SU-DHL-6 (cell line): ENCODE measurements around the gene LAPTM4A.

Experiments used
- H2AFZ ChIP-seq: fragments of 200-600 bp; sonication (generic); 2 replicates; pipeline ENCODE4 v1.6.1; 2014; ENCODE audit warnings: low read depth, mild to moderate bottlenecking, moderate library complexity, mixed read lengths, antibody characterized with exemption, low read length; ENCODE audit not compliant: severe bottlenecking
- H3F3A ChIP-seq: fragments of 200-600 bp; shearing (Covaris generic); 2 replicates; pipeline ENCODE4 v1.6.0; 2016; ENCODE audit warnings: antibody characterized with exemption, mild to moderate bottlenecking; ENCODE audit not compliant: insufficient read depth
- H3K27ac ChIP-seq: fragments of 200-600 bp; sonication (generic); 2 replicates; pipeline ENCODE4 v1.5.1; 2016; ENCODE audit warnings: low read depth, mild to moderate bottlenecking, low read length, moderate library complexity, mixed read lengths
- H3K27me3 ChIP-seq: fragments of 200-600 bp; sonication (generic), shearing (Covaris generic); 2 replicates; pipeline ENCODE4 v1.6.0; 2014; ENCODE audit warnings: mild to moderate bottlenecking, low read length
- H3K36me3 ChIP-seq: fragments of 200-600 bp; sonication (generic); 2 replicates; pipeline ENCODE4 v1.6.1; 2014; ENCODE audit warnings: mild to moderate bottlenecking, low read length, mixed read lengths
- H3K4me2 ChIP-seq: fragments of 300-600, 200-600 bp; shearing (Covaris generic), sonication (generic); 2 replicates; pipeline ENCODE4 v1.6.0; 2014; ENCODE audit warnings: low read length, low read depth, mild to moderate bottlenecking; ENCODE audit not compliant: poor library complexity, severe bottlenecking
- H3K4me3 ChIP-seq: fragments of 200-600 bp; sonication (generic); 2 replicates; pipeline ENCODE4 v1.5.1; 2014; ENCODE audit warnings: antibody characterized with exemption, low read length, mild to moderate bottlenecking, mixed read lengths; ENCODE audit not compliant: insufficient read depth, poor library complexity, severe bottlenecking
- H3K79me2 ChIP-seq: fragments of 200-600 bp; sonication (generic); 2 replicates; pipeline ENCODE4 v1.6.1; 2014; ENCODE audit warnings: mild to moderate bottlenecking, low read length, moderate library complexity; ENCODE audit not compliant: insufficient read depth
- H3K9ac ChIP-seq: fragments of 200-600 bp; sonication (generic); 2 replicates; pipeline ENCODE4 v1.7.0; 2014; ENCODE audit warnings: mild to moderate bottlenecking, low read length
- H3K9me2 ChIP-seq: fragments of 200-600 bp; sonication (generic); replicated peaks from 2 replicates; pipeline ENCODE4 v1.6.1; 2014; ENCODE audit warnings: low read length; ENCODE audit not compliant: insufficient read depth
- H3K9me3 ChIP-seq: fragments of 200-600 bp; sonication (generic); 2 replicates; pipeline ENCODE4 v1.6.1; 2014; ENCODE audit warnings: low read length, mixed read lengths; ENCODE audit not compliant: insufficient read depth
- H4K20me1 ChIP-seq: fragments of 200-600 bp; sonication (generic); 2 replicates; pipeline ENCODE4 v1.6.1; 2014; ENCODE audit warnings: low read depth, mild to moderate bottlenecking, antibody characterized with exemption, low read length, moderate library complexity, mixed read lengths
- EZH2phosphoT487 ChIP-seq: fragments of 200-600 bp; sonication (generic), shearing (Covaris generic); conservative IDR thresholded peaks from 2 replicates; pipeline ENCODE4 v1.6.1; 2018; ENCODE audit warnings: mild to moderate bottlenecking, antibody characterized with exemption, low read length, moderate library complexity, mixed read lengths
- TF ChIP-seq, protein P1 (sequence below): fragments of 200-600 bp; sonication (generic); IDR thresholded peaks from one replicate; pipeline ENCODE4 v1.5.1; 2017; ENCODE audit warnings: antibody characterized with exemption, mild to moderate bottlenecking, low read length, moderate library complexity; ENCODE audit not compliant: insufficient read depth, poor library complexity, severe bottlenecking

LAPTM4A gene

DNA sequence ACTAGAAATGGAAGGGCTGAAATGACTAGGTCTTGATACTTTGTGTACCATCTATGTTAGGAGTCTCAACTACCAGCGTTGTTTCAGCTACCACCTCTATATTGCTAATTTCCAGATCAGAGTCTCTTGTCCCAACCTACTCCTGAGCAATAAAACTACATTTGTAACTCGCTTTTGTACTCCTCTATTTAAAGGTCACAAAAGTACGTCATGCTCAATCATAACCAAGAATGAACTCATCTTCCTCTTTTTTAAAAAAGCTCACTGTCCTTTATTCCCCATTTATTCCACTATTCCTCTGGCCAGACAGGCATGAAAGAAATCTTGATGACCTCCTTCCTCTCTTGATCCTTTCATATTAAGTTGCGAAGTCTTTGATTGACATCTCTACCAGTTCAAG, 27.7 kb downstream of the LAPTM4A start:
- H4K20me1 ChIP-seq = no peaks in the 10 kb centered on the region
- H3K27ac ChIP-seq = no peak overlapping the region
- no peak overlapping the region for H2AFZ ChIP-seq
- no peaks in the 10 kb centered on the region for H3F3A ChIP-seq
- H3K4me3 ChIP-seq = no peak overlapping the region
- H3K9ac ChIP-seq = no peak overlapping the region
- no peak overlapping the region for H3K4me2 ChIP-seq
- H3K79me2 ChIP-seq = no peaks in the 10 kb centered on the region
- H3K36me3 ChIP-seq = no peaks in the 10 kb centered on the region
- H3K9me2 ChIP-seq = no peaks in the 10 kb centered on the region
- no peaks in the 10 kb centered on the region for H3K27me3 ChIP-seq
- H3K9me3 ChIP-seq = peaks cover 4% of the 10 kb centered on the region; the same call in 1 of the 2 replicates
- TF ChIP-seq EZH2phosphoT487 = no peak
- TF ChIP-seq, protein P1, sequence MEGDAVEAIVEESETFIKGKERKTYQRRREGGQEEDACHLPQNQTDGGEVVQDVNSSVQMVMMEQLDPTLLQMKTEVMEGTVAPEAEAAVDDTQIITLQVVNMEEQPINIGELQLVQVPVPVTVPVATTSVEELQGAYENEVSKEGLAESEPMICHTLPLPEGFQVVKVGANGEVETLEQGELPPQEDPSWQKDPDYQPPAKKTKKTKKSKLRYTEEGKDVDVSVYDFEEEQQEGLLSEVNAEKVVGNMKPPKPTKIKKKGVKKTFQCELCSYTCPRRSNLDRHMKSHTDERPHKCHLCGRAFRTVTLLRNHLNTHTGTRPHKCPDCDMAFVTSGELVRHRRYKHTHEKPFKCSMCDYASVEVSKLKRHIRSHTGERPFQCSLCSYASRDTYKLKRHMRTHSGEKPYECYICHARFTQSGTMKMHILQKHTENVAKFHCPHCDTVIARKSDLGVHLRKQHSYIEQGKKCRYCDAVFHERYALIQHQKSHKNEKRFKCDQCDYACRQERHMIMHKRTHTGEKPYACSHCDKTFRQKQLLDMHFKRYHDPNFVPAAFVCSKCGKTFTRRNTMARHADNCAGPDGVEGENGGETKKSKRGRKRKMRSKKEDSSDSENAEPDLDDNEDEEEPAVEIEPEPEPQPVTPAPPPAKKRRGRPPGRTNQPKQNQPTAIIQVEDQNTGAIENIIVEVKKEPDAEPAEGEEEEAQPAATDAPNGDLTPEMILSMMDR = no peak

DNA sequence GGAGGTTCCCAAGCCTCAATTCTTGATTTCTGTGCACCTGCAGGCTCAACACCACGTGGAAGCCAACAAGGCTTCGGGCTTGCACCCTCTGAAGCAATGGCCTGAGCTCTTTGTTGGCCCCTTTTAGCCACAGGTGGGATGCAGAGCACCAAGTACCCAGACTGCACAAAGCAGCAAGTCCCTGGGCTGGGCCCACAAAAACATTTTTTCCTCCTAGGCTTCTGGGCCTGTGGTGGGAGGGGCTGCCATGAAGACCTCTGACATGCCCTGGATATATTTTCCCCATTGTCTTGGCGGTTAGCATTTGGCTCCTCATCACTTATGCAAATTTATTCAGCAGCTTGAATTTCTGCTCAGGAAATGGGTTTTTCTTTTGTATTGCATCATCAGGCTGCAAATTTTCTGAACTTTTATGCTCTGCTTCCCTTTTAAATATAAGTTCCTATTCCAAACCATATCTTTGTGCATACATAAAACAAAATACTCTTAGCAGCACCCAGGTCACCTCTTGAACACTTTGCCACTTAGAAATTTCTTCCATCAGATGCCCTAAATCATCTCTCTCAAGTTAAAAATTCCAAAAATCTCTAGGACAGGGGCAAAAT, 29.9 kb downstream of the LAPTM4A start:
- no peaks in the 10 kb centered on the region for H3K9me2 ChIP-seq
- no peaks in the 10 kb centered on the region for H4K20me1 ChIP-seq
- no peak overlapping the region for H2AFZ ChIP-seq
- H3K9ac ChIP-seq = no peak overlapping the region
- H3K36me3 ChIP-seq = no peaks in the 10 kb centered on the region
- no peak overlapping the region for H3K4me3 ChIP-seq
- no peaks in the 10 kb centered on the region for H3K79me2 ChIP-seq
- peaks cover 4% of the 10 kb centered on the region; the same call in 1 of the 2 replicates for H3K9me3 ChIP-seq
- H3K27ac ChIP-seq = no peak overlapping the region
- H3K27me3 ChIP-seq = no peaks in the 10 kb centered on the region
- H3K4me2 ChIP-seq = no peak overlapping the region
- TF ChIP-seq, protein P1 = no peak
- no peak for TF ChIP-seq EZH2phosphoT487
- no peaks in the 10 kb centered on the region for H3F3A ChIP-seq

DNA sequence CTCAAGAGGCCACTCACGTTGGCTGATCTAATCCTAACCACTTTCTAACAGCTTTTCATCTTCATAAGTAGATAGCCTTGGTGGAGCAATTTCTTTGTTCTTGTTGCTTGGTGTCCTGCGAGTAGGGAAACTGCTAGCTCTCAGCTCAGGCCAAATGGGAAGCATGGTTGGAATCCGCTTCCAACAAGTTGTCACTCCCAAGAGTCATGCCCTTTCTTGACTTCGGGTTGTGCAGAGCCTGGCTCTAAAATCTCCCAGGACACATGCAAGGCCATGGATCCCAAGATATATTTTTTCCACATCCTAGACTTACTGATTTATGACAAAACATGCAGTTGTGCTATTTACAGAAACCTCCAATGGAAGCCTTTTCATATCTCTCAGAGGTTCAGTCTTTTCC, 31.7 kb downstream of the LAPTM4A start:
- TF ChIP-seq, protein P1 = no peak
- no peak for TF ChIP-seq EZH2phosphoT487
- H3F3A ChIP-seq = no peaks in the 10 kb centered on the region

More for the DNA sequence above, 31.7 kb downstream of the LAPTM4A start:
- Histone ChIP-seq H3K9me2 (no peaks in the 10 kb centered on the region), H4K20me1 (no peaks in the 10 kb centered on the region), H3K9me3 (peaks cover 4% of the 10 kb centered on the region; the same call in 1 of the 2 replicates), H3K36me3 (no peaks in the 10 kb centered on the region), H3K4me3 (no peak overlapping the region), H3K9ac (no peak overlapping the region), H3K27ac (no peak overlapping the region), H2AFZ (no peak overlapping the region), H3K4me2 (no peak overlapping the region), H3K27me3 (no peaks in the 10 kb centered on the region), H3K79me2 (no peaks in the 10 kb centered on the region)
